ENCODE results near the gene LYPD4. TPM values are rescaled to one million over a fixed set of nuclear protein-coding genes. Genes with fewer than 3 reads are reported as not detected.

Gene LYPD4
- total RNA-seq, 3 donors from 2014 or later, result not detected

DNA sequence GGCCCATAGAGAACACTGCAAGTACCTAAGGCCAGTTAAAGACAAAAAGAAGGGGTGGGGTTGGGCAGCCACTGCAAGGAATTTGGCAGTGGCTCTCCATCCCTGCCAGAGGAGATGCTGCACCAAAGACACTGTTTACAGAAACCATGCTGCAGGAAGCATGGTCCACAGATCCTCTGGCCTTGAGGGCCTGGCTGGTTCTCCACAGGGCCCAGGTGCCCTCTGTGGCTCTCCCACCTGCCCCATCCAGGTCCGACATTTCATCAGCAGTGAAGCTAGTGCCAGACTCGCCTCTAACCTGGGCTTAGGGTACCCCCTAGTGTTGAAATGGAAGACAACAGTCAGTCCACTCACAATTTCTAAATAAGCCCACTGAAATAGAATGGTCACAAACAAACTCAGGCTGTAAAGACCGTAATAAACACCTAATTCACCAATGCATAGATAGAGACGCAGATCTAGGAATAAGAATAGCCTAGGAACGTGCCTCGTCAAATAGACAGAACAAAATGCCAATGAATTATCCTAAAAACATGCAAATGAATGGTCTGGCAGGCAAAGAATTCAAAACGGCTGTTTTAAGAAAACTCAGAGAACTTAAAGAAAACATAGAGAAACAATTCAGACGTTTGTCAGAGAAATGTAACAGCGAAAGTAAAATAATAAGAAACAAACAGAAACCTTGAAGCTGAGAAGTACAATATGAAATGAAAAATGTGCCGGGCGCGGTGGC, 23.3 kb downstream of the LYPD4 start:
- Histone ChIP-seq H3K36me3 (ENCODE audit: low read depth) (no peaks in the 10 kb centered on the region), H3K4me3 (no peak overlapping the region), H3K9me3 (no peaks in the 10 kb centered on the region), H3K4me1 (ENCODE audit: low read depth) (no peaks in the 10 kb centered on the region)
- intact Hi-C loops (cut with DNase I, micrococcal nuclease), result no loop called here
- ATAC-seq (peak; percentile 89), DNase-seq (peak in 1 of 3 donors; percentile 65)
- TF ChIP-seq, protein P1, sequence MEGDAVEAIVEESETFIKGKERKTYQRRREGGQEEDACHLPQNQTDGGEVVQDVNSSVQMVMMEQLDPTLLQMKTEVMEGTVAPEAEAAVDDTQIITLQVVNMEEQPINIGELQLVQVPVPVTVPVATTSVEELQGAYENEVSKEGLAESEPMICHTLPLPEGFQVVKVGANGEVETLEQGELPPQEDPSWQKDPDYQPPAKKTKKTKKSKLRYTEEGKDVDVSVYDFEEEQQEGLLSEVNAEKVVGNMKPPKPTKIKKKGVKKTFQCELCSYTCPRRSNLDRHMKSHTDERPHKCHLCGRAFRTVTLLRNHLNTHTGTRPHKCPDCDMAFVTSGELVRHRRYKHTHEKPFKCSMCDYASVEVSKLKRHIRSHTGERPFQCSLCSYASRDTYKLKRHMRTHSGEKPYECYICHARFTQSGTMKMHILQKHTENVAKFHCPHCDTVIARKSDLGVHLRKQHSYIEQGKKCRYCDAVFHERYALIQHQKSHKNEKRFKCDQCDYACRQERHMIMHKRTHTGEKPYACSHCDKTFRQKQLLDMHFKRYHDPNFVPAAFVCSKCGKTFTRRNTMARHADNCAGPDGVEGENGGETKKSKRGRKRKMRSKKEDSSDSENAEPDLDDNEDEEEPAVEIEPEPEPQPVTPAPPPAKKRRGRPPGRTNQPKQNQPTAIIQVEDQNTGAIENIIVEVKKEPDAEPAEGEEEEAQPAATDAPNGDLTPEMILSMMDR (IDR thresholded peaks at IDR 0.05), result peak; percentile 52

DNA sequence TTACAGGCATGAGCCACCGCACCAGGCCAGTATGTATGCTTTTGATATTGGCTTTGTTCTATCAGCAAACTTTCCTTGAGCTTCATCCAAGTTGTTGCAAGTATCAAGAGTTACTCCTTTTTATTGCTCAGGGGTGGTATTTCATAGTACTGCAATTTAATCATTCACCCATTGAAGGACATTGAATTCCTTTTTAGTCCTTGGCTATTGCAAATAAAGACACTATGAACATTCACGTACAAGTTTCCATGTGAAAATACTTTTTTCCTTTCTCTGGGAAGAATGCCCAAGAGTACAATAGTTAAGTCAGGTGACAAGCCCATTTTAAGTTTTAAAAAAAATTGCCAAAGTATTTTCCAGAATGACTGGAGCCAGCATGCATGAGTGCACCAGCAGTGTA, 27.7 kb downstream of the LYPD4 start:
- Histone ChIP-seq H3K4me1 (ENCODE audit: low read depth) (no peaks in the 10 kb centered on the region), H3K36me3 (ENCODE audit: low read depth) (no peaks in the 10 kb centered on the region), H3K9me3 (no peaks in the 10 kb centered on the region), H3K4me3 (no peak overlapping the region)
- DNase-seq, result peak in 1 of 3 donors; percentile 43
- ATAC-seq, result peak; percentile 68
- intact Hi-C loops (cut with DNase I, micrococcal nuclease), result no loop called here
- TF ChIP-seq, protein P1 (IDR thresholded peaks at IDR 0.05), result no peak

DNA sequence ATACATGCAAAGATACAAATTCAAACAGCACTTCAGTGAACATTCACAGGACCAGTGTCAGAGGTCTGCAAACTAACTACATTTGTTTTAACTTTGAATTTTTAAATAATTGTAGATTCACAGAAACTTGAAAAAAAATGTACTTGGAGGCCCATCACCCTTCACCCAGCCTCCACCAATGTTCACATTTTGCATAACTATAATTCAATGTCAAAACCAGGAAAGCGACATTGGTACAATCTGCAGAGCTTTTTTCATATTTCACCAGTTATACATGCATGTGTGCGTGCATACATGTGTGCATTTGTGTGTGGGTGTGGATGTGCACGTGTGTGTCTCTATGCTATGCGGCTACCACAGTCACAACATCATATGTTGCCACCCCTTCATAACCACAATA, 29.2 kb downstream of the LYPD4 start:
- no peaks in the 10 kb centered on the region for H3K9me3 ChIP-seq
- H3K4me3 ChIP-seq, result no peak overlapping the region
- intact Hi-C loops (cut with DNase I, micrococcal nuclease), result no loop called here
- TF ChIP-seq, protein P1 (IDR thresholded peaks at IDR 0.05), result no peak
- DNase-seq (no peak), ATAC-seq (no peak)
- H3K4me1 ChIP-seq (ENCODE audit: low read depth), result no peaks in the 10 kb centered on the region
- H3K36me3 ChIP-seq (ENCODE audit: low read depth), result no peaks in the 10 kb centered on the region

DNA sequence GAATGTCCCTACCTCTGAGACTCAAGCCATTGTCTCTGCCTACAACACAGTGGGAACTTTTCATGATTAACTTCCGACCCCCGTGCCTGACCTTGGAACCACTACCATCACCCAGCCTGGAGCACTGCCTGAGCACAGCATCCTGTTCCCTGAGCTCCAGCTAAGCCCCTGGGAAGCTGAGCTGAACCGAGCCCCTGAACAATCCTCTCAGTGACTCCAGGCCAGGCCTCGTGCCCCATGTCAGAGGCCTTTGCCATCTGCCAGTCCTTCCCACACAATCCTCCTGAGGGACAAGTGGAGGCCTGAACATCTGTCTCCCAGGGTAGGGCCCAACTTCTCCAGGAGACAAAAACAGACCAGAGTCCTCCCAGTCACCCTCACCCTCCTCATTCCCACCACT, 30.6 kb downstream of the LYPD4 start:
- H3K36me3 ChIP-seq (ENCODE audit: low read depth), result no peaks in the 10 kb centered on the region
- intact Hi-C loops (cut with DNase I, micrococcal nuclease), result no loop called here

DNA sequence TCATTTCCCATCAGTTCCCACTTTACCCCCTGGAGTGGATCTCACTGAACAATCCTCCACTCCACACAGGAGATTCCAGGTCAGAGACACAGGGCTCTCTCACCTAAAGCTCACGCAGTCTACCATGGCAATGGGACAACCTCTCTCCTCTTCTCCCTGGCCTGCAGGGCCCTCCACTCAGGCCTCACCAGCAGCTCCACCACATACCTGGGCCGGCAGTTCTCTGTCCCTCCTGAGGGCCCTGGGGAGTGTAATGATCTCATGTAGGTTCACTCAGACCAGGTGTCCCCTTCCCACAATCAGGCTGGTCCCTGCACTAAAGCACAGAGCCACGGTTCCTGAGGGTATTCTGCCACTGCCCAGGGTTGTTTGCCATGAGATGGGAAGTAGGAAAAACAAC, 32.5 kb downstream of the LYPD4 start:
- TF ChIP-seq, protein P1 (IDR thresholded peaks at IDR 0.05), result no peak

More for the DNA sequence above, 30.6 kb downstream of the LYPD4 start:
- ATAC-seq (no peak), DNase-seq (no peak)
- TF ChIP-seq, protein P1 (IDR thresholded peaks at IDR 0.05), result no peak
- H3K9me3 ChIP-seq, result no peaks in the 10 kb centered on the region
- H3K4me1 ChIP-seq (ENCODE audit: low read depth), result no peaks in the 10 kb centered on the region
- no peak overlapping the region for H3K4me3 ChIP-seq

More for the DNA sequence above, 32.5 kb downstream of the LYPD4 start:
- intact Hi-C loops (cut with DNase I, micrococcal nuclease), result no loop called here
- DNase-seq (peak in 1 of 3 donors; percentile 11), ATAC-seq (no peak)
- Histone ChIP-seq H3K36me3 (ENCODE audit: low read depth) (no peaks in the 10 kb centered on the region), H3K4me3 (no peak overlapping the region), H3K9me3 (no peaks in the 10 kb centered on the region), H3K4me1 (ENCODE audit: low read depth) (no peaks in the 10 kb centered on the region)

Measured in mucosa of descending colon (tissue), 3 donors.